Measurements from ENCODE around the gene GGCT. TPM values are rescaled to one million over a fixed set of nuclear protein-coding genes. Genes with fewer than 3 reads are reported as not detected.

Gene GGCT
- total and polyA plus RNA-seq, 3 donors from 2014 or later = 14.7 to 21.8 (median 17.8) TPM

GRCh38 chr7:30514776-30515175 is 10.1 kb upstream of the GGCT start:
- Histone ChIP-seq H3K9me3 (no peaks in the 10 kb centered on the region), H3K27me3 (no peaks in the 10 kb centered on the region), H3K4me1 (no peaks in the 10 kb centered on the region), H3K27ac (no peak overlapping the region), H3K4me3 (no peak overlapping the region), H3K36me3 (ENCODE audit: low read depth, missing control alignments) (no peaks in the 10 kb centered on the region)
- intact Hi-C loops (cut with DNase I; ENCODE audit: low total_unique reads) = no loop called here
- WGBS, 2 donors = 95 to 96% methylated on average over 1 of the region's 1 CpG
- TF ChIP-seq CTCF (IDR thresholded peaks at IDR 0.05) (no peak), POLR2A (IDR thresholded peaks at IDR 0.05) (no peak)
- DNase-seq = no peak

DNA sequence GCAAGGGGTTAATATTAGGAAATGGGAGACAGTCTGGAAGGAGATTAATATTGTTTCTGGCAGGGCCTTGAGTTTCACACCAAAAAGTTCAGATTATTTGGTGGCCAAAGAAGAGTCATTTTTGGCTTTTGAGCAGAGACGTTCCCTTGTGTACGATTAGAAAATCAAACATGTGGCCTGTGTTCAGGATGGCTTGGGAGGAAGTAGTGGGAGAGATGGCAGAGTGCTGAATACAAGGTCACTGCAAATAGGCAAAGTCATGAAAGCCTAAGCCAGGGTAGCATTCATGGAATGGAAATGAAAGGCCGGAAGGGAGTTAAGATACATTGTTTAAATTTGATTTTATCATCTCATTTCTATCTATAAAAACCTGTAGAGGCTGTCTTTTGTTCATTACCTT is 9.5 kb upstream of the GGCT start:
- H3K4me3 ChIP-seq = no peak overlapping the region
- no peak for DNase-seq
- no peaks in the 10 kb centered on the region for H3K27me3 ChIP-seq
- WGBS, 2 donors = 38 to 49% methylated on average over 3 of the region's 3 CpGs
- no peak for TF ChIP-seq CTCF (IDR thresholded peaks at IDR 0.05)
- no peak for TF ChIP-seq POLR2A (IDR thresholded peaks at IDR 0.05)
- H3K9me3 ChIP-seq = no peaks in the 10 kb centered on the region
- H3K27ac ChIP-seq = no peak overlapping the region
- no peaks in the 10 kb centered on the region for H3K4me1 ChIP-seq
- H3K36me3 ChIP-seq (ENCODE audit: low read depth, missing control alignments) = no peaks in the 10 kb centered on the region
- intact Hi-C loops (cut with DNase I; ENCODE audit: low total_unique reads) = no loop called here

DNA sequence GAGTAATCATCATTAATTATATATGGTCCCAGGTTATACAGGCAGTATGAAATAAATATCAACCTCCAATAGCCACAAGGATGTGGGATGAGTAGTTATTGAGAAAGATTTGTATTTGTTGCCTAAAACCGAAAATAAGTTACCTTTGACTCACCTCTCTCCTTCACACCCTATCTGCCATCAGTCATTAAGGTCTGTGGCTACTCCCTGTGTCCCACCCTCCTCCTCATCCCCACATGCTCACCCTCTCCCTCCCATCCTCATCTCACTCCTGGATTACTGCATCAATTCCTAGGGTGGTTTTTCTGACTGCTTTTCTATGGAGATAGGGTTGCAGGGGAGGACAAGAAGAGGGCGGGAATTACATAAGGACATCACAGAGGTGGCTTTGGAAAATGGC is 9.1 kb upstream of the GGCT start:
- Histone ChIP-seq H3K4me3 (no peak overlapping the region), H3K36me3 (ENCODE audit: low read depth, missing control alignments) (no peaks in the 10 kb centered on the region), H3K27me3 (no peaks in the 10 kb centered on the region), H3K9me3 (no peaks in the 10 kb centered on the region), H3K4me1 (no peaks in the 10 kb centered on the region), H3K27ac (no peak overlapping the region)
- DNase-seq = no peak
- WGBS, 2 donors = 72 to 77% methylated on average over 2 of the region's 2 CpGs
- intact Hi-C loops (cut with DNase I; ENCODE audit: low total_unique reads) = no loop called here
- TF ChIP-seq POLR2A (IDR thresholded peaks at IDR 0.05) (no peak), CTCF (IDR thresholded peaks at IDR 0.05) (no peak)

GRCh38 chr7:30511973-30512662 is 7.5 kb upstream of the GGCT start:
- no peaks in the 10 kb centered on the region for H3K9me3 ChIP-seq
- DNase-seq = no peak
- H3K27ac ChIP-seq = no peak overlapping the region
- no peak overlapping the region for H3K4me3 ChIP-seq
- H3K4me1 ChIP-seq = no peaks in the 10 kb centered on the region
- H3K27me3 ChIP-seq = no peaks in the 10 kb centered on the region
- H3K36me3 ChIP-seq (ENCODE audit: low read depth, missing control alignments) = no peaks in the 10 kb centered on the region
- no peak for TF ChIP-seq CTCF (IDR thresholded peaks at IDR 0.05)
- TF ChIP-seq POLR2A (IDR thresholded peaks at IDR 0.05) = no peak
- intact Hi-C loops (cut with DNase I; ENCODE audit: low total_unique reads) = no loop called here
- WGBS, 2 donors = 93 to 94% methylated on average over 1 of the region's 1 CpG

GRCh38 chr7:30511494-30511893 is 6.9 kb upstream of the GGCT start:
- no peak overlapping the region for H3K4me3 ChIP-seq
- intact Hi-C loops (cut with DNase I; ENCODE audit: low total_unique reads) = no loop called here

More at GRCh38 chr7:30511494-30511893, 6.9 kb upstream of the GGCT start:
- H3K36me3 ChIP-seq (ENCODE audit: low read depth, missing control alignments) = no peaks in the 10 kb centered on the region
- H3K4me1 ChIP-seq = no peaks in the 10 kb centered on the region
- no peak overlapping the region for H3K27ac ChIP-seq
- TF ChIP-seq CTCF (IDR thresholded peaks at IDR 0.05) (no peak), POLR2A (IDR thresholded peaks at IDR 0.05) (no peak)
- DNase-seq = no peak
- no peaks in the 10 kb centered on the region for H3K9me3 ChIP-seq
- WGBS, 2 donors = 78 to 96% methylated on average over 2 of the region's 2 CpGs
- no peaks in the 10 kb centered on the region for H3K27me3 ChIP-seq

Data from testis (tissue), 3 donors.